ENCODE data around the gene REELD1. TPM values are rescaled to one million over a fixed set of nuclear protein-coding genes. Genes with fewer than 3 reads are reported as not detected.

Gene REELD1
- total and polyA plus RNA-seq, 2 donors (not counting 3 experiments of a cell fraction or from before 2014, with no cell fraction given): not detected

DNA sequence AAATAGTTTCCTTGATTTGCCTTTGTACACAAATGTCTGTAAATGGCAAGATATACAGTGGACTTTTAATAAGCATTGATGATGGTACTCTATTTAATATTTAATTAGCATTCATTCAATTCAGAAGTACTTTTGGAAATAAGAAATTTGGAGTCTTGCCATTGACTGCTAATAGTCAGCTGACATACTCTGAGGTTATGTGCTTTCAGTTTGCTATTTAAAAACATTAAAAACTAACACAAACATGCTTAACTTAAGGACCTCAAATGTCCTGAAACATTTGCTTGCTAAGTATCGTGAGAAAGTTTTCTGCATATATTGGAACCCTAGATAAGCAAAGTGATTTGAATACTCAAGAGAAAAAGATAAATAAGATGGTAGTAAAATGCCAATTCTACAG lies 64.6 kb downstream of the REELD1 start:
- intact Hi-C loops (cut with micrococcal nuclease): no loop called here
- BruUV-seq (replicated peaks): no TSS peak
- peaks cover 2% of the 10 kb centered on the region for H3K4me1 ChIP-seq (ENCODE audit: control insufficient read depth, extremely low read depth, insufficient read depth, low read length)
- no peaks in the 10 kb centered on the region for H3K9me3 ChIP-seq (replicated peaks; ENCODE audit: control insufficient read depth, insufficient read depth, low read length)
- H3K27ac ChIP-seq (ENCODE audit: insufficient read depth, low read depth, low read length): no peak overlapping the region
- no peaks in the 10 kb centered on the region for H3K36me3 ChIP-seq (ENCODE audit: control insufficient read depth in 2 of 2, extremely low read depth in 1 of 2, insufficient read depth in 2 of 2, low read length in 2 of 2)
- TF ChIP-seq, protein P1, sequence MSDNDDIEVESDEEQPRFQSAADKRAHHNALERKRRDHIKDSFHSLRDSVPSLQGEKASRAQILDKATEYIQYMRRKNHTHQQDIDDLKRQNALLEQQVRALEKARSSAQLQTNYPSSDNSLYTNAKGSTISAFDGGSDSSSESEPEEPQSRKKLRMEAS (IDR thresholded peaks at IDR 0.05; ENCODE audit: insufficient read depth, insufficient read length): no peak
- TF ChIP-seq, protein P2, sequence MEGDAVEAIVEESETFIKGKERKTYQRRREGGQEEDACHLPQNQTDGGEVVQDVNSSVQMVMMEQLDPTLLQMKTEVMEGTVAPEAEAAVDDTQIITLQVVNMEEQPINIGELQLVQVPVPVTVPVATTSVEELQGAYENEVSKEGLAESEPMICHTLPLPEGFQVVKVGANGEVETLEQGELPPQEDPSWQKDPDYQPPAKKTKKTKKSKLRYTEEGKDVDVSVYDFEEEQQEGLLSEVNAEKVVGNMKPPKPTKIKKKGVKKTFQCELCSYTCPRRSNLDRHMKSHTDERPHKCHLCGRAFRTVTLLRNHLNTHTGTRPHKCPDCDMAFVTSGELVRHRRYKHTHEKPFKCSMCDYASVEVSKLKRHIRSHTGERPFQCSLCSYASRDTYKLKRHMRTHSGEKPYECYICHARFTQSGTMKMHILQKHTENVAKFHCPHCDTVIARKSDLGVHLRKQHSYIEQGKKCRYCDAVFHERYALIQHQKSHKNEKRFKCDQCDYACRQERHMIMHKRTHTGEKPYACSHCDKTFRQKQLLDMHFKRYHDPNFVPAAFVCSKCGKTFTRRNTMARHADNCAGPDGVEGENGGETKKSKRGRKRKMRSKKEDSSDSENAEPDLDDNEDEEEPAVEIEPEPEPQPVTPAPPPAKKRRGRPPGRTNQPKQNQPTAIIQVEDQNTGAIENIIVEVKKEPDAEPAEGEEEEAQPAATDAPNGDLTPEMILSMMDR (IDR thresholded peaks at IDR 0.05; ENCODE audit: extremely low read depth in 1 of 2, insufficient read depth in 1 of 2, low read depth in 1 of 2, low read length in 2 of 2): no peak
- no peak for TF ChIP-seq POLR2AphosphoS5 (IDR thresholded peaks at IDR 0.05; ENCODE audit: insufficient read depth, low read depth, low read length)
- no peak for TF ChIP-seq GATA2 (IDR thresholded peaks at IDR 0.05; ENCODE audit: insufficient read depth, insufficient read length, low read depth, low read length)
- no peak for TF ChIP-seq FOS (IDR thresholded peaks at IDR 0.05; ENCODE audit: borderline replicate concordance, insufficient read depth, low read length)
- no peak for TF ChIP-seq JUN (IDR thresholded peaks at IDR 0.05; ENCODE audit: borderline replicate concordance, insufficient read depth, insufficient read length, low read depth)
- no peak for TF ChIP-seq EZH2 (IDR thresholded peaks at IDR 0.05; ENCODE audit: borderline replicate concordance, low read depth, low read length, severe bottlenecking)
- no peak for TF ChIP-seq POLR2A (IDR thresholded peaks at IDR 0.05; ENCODE audit: low read depth, low read length)
- TF ChIP-seq MYC (IDR thresholded peaks at IDR 0.05; ENCODE audit: low read depth, low read length): no peak
- H3K9me1 ChIP-seq (replicated peaks; ENCODE audit: control insufficient read depth, extremely low read depth, insufficient read depth, low read length): no peaks in the 10 kb centered on the region
- FAIRE-seq (no peak), DNase-seq (ENCODE audit: low read depth, low spot score) (no peak)
- no peaks in the 10 kb centered on the region for H4K20me1 ChIP-seq (replicated peaks; ENCODE audit: control insufficient read depth, extremely low read depth, insufficient read depth, low read length)
- no peak overlapping the region for H3K4me3 ChIP-seq (replicated peaks in 1 of 3; ENCODE audit: insufficient read depth in 1 of 3, low read depth in 1 of 3, low read length in 3 of 3)
- no peak overlapping the region for H2AFZ ChIP-seq (ENCODE audit: low read depth, low read length)
- H3K4me2 ChIP-seq (ENCODE audit: insufficient read depth, low read length): no peak overlapping the region
- ChIA-PET CTCF (no interaction called here), POLR2A (no interaction called here)
- H3K9ac ChIP-seq (replicated peaks; ENCODE audit: extremely low read depth, insufficient read depth, low read length): no peak overlapping the region
- H3K79me2 ChIP-seq (ENCODE audit: control insufficient read depth, insufficient read depth, low read length): no peaks in the 10 kb centered on the region
- dilution Hi-C loops (cut with MboI; ENCODE audit: extremely low pct_ligation_motif_present, low sequenced_read_pairs): no loop called here
- H3K27me3 ChIP-seq (ENCODE audit: control insufficient read depth in 2 of 2, insufficient read depth in 2 of 2, low read length in 2 of 2): no peaks in the 10 kb centered on the region

Other genes starting within 250 kb of the REELD1 start
- gene LSM6, start 38.8 kb upstream of the REELD1 start, total RNA-seq: 34.7 and 43.1 TPM in 2 replicates
- gene LSM6, start 38.8 kb upstream of the REELD1 start, polyA plus RNA-seq: 10.6 and 20.3 TPM in 2 replicates

Measured in endothelial cell of umbilical vein (primary cell).